Stimulated activated CD8-positive, alpha-beta memory T cell treated with anti-CD3 and anti-CD28 coated beads, Interleukin-7, amount 100 ng/mL, for 4 hours (primary cell): ENCODE measurements around the gene ITGAE.
"Not testable (repeated sequence)": the region's sequence is repeated elsewhere in the genome, so short reads cannot be mapped to it uniquely, and the experiment has no call there.

Experiments used
- DNase-seq, 2 donors: peaks; one replicate each; pipeline ENCODE4 v3.0.0-alpha.2; 2020; ENCODE audit warnings: low read depth in 2 of 2

Gene ITGAE

DNA sequence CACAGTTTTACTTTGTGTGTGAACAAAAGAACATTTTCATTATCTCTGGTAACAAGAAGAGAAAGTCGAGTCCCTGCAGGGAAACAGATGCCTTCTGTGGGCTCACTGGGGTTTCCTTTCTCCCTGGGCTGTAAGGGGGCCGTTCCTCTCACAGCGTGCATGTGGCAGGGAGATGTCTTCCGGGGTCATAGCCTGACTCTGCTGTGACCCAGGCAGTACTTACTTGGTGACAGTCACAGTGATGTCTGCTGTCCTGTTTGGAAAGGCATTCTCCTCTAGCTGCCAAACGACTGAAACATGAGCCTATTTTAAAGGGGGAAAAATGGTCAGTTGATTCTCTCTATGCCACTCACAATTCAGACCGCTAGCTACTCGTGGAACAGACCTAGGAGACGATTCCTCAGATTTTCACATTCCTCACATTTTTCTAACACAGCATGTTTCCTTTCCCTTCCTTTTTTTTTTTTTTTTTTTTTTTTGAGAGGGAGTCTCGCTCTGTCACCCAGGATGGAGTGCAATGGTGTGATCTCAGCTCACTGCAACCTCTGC, 70.0 kb downstream of the ITGAE start:
- no peak for DNase-seq

DNA sequence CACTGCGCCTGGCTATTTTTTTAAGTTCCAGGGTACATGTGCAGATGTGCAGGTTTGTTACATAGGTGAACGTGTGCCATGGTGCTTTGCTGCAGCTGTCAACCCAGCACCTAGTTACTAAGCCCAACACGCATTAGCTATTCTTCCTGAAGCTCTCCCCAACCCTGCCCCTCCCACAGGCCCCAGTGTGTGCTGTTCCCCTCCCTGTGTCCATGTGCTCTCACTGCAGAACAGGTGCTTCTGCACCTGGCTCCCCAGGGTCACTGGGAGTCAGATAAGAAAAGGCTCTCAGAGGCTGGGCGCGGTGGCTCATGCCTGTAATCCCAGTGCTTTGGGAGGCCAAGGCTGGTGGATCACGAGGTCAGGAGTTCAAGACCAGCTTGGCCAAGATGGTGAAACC, 71.1 kb downstream of the ITGAE start:
- no peak for DNase-seq

DNA sequence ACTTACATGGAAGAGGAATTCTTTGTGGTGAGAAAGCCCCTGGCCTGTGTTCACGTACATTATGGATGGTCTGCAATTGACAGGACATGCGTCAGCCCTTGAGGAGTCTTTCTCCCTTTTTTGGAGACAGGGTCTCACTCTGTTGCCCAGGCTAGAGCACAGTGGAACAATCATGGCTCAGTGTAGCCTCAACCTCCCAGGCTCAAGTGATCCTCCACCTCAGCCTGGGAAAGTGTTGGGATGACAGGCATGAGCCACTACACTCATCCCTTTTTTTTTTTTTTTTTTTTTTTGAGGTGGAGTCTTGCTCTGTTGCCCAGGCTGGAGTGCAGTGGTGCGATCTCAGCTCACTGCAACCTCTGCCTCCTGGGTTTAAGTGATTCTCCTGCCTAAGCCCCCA, 72.9 kb downstream of the ITGAE start:
- DNase-seq: not testable (repeated sequence)

DNA sequence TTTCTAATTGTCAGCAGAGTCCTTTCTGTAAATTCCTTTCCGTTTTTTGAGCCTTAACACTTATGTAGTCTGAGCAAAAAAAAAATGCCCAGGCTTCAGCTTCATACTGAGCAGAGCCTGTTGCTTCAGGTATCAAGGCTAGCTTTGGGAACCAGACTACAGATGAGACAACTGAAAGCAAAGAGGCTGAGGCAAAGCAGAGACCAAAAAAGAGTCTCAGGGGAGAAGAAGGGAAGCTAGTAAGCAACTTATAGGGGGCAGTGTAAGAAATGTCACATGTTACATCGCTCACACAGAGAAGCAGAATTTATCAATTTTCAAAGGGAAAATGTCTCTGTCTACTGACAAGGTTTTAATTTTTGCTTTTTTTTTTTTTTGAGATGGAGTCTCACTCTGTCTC, 73.9 kb downstream of the ITGAE start:
- DNase-seq: no peak

DNA sequence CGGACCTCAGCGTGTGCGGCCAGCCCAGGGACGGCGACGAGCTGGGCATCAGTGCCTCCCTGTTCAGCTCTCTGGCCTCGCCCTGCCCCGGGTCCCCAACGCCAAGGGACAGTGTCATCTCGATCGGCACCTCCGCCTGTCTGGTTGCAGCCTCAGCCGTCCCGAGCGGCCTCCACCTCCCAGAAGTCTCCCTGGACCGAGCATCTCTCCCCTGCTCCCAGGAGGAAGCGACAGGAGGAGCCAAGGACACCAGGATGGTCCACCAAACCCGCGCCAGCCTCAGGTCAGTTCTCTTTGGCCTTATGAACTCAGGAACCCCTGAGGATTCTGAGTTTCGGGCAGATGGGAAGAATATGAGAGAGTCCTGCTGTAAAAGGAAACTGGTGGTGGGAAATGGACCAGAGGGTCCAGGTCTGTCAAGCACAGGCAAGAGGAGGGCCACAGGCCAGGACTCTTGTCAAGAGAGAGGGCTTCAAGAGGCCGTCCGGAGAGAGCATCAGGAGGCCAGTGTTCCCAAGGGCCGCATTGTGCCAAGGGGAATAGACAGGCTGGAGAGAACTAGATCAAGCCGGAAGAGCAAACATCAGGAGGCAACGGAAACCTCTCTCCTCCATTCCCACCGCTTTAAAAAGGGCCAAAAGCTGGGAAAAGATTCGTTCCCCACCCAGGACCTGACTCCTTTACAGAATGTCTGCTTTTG, 76.5 kb downstream of the ITGAE start:
- no peak for DNase-seq

DNA sequence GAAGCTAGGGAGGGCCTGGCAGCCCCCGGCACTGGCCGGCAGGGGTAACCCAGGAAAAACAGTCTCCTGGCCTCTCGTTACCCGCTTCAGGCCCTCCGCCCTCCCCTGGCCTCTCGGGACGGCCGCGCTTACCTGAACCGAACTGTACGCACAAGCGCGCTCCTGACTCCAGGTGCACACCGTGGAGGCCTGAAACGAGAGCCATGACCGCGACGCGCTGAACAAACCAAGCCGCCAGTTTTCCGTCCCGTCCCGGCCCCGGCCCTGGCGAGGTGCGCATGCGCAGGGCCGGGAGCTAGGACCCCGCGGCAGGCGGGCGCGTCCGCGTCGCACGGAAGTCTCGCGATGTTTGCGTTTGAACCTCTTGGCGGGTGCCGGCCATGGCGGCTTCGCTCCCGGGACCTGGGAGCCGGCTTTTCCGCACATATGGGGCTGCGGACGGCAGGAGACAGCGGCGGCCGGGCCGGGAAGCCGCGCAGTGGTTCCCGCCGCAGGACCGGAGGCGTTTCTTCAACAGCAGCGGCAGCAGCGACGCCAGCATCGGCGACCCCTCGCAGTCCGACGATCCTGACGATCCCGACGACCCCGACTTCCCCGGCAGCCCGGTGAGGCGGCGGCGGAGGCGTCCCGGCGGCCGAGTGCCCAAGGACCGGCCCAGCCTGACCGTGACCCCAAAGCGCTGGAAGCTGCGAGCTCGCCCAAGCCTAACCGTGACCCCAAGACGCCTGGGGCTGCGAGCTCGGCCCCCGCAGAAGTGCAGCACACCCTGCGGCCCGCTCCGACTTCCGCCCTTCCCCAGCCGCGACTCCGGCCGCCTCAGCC, 77.2 kb downstream of the ITGAE start, which contains the start of gene HASPIN:
TSS of gene HASPIN (plus strand) at position 348 of the 822 bp plus-strand sequence. CDS start at position 381, 33 bp downstream.
- peak; percentile 76 to 85 for DNase-seq

DNA sequence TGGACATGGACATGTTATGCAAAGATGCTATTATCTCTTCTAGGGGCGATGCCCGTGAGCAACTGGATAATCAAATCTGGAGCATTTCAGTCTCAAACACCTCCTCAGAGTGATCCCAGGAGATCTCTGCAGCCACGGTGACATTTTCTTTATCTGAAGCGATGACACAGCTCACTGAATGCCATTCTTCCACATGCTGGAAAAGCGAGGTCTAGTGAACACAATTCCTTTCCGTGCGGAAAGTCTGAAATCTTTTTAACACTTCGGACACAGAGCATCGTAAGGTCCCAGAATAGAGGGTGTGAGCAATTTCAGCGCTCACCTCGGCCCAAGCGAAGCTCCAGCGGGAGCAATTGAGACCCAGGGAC, 77.8 kb downstream of the ITGAE start:
- no peak for DNase-seq

DNA sequence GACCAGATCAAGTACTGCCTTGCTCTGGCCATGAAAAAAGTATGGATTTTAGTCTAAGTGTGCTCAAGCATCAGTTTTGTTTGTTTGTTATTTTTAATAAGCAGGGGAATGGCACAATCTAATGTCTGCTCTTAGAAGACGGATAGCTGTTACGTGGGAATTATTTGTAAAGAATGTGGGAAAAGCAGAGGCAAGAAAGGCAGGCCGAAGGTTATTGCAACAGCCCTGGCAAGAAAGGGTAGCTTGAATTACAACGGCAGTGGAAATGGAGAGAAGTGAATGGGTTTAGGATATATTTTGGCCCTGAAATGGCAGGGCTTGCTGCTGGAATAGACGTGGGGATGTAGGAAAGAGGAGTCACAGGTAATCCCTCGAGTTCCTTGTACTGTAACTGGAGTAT, 78.3 kb downstream of the ITGAE start:
- no peak for DNase-seq

DNA sequence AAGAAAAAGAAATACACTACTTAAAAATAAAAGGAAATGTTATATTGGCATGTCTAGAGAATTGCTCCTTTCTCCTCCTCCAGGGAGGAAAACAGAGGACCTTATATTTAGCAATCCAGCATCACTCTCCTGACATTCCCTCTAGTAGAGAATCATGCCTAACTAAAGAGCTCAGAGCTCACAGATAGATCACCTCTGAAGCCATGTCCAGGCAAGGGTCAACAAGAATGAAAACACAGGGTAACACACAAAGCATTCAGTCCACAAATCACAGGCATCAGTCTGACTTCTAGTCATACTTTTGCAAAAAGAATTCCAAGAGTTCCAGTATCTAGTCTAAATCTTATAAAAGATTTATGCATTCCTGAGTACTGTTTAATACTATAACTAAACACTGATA, 81.7 kb downstream of the ITGAE start:
- no peak for DNase-seq

DNA sequence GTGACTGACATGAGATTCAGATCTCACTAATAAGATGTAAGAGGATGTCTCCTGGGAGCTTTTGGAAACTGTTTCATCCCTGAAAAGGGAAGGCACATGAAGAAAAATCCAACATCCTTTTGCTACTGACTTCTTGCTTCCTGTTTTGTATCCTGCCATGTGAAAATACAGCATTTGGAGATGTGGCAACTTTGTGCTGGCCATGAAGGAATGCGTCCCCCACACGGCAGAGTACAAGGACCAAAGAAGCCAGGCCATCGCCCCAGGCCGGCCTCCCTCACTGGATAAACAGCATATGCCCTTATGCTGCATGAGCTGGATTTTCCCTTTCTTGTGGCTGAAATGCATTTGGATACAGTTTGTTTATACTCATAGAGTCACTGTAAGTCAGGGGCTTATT, 82.8 kb downstream of the ITGAE start:
- DNase-seq: no peak

DNA sequence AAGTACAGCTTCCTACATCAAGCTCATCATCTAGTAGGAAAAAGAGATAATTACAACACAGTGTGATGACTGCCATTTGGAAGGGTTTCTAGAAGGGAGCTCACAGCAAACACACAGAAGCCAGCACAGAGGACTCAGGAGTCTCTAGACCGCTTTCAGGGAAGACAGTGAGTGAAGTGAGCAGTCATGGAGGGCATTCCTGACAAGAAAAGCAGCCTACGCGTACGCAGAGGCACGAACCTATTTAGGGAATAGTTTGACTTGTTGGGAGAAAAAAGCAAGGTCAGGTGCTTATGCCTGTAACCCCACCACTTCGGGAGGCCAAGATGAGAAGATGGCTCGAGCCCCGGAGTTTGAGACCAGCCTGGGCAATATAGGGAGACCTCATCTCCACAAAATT, 85.7 kb downstream of the ITGAE start:
- no peak for DNase-seq

DNA sequence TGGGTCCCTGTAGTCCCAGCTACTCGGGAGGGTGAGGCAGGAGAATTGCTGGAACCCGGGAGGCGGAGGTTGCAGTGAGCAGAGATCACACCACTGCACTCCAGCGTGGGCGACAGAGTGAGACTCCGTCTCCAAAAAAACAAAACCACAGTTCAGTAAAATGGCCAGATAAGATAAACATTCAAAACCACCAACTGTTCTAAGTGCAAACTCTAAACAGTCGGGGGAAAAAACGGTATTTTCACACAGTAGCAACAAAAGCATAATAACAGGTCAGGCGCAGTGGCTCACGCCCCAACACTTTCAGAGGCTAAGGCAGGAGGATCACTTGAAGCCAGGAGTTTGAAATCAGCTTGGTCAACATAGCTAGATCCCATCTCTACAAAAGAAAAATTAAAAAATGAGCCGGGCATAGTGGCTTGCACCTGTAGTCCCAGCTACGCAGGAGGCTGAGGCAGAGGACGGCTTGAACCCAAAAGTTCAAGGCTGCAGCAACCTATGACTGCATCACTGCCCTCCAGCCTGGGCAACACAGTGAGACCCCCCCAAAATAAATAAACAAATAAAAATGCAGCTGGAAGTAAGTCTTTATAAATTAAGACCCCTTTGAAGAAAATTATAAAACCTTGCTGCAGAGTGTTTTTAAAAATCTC, 88.1 kb downstream of the ITGAE start:
- no peak for DNase-seq

DNA sequence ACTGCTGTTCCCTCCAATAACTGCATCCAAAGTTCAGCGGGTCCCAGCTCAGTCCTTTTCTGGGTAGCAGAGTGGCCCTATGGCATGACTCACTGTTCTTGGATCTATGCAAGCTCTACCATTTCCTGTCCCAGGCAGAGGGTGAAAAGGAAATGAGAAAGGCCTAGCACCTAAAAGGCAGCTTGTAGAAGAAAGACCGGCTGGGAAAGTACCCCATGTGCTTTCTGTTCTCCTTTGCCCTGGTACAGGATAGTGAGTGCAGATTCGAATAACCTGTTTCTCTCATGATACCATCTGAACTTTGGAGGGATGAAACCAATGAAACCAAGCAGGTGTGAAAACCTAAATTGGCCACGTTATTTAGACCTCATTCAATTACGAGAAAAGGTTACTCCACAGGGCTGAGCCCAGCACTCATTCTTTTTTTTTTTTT, 90.0 kb downstream of the ITGAE start:
- DNase-seq: peak; percentile 45 to 72

DNA sequence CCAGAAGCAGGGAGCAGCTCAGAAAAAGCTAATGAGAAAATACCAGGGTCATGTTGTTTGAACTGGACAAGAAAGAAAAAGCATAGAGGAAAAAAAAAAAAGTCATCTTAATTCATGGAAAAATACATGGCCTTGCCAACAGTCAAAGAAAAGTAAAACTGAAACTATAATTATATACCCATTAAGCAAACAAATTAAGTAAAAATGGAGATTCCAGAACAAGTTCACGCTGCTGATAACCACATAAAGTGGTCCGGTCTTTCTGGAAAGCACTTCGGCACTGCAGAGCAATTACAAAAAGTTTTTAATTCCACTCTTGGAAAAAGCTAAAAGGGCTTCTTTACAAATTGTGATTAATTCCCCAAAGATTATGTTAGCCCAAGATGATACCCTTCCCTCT, 92.6 kb downstream of the ITGAE start:
- no peak for DNase-seq

DNA sequence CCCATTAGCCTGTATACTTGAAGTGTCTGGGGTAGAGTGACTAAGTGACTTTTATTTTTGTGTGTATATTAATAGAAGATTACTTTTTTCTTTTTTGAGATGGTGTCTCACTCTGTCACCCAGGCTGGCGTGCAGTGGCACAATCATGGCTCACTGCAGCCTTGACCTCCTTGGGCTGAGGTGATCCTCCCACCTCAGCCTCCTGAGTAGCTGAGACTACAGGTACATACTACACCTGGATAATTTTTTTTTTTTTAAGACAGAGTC, 95.3 kb downstream of the ITGAE start:
- not testable (repeated sequence) for DNase-seq

DNA sequence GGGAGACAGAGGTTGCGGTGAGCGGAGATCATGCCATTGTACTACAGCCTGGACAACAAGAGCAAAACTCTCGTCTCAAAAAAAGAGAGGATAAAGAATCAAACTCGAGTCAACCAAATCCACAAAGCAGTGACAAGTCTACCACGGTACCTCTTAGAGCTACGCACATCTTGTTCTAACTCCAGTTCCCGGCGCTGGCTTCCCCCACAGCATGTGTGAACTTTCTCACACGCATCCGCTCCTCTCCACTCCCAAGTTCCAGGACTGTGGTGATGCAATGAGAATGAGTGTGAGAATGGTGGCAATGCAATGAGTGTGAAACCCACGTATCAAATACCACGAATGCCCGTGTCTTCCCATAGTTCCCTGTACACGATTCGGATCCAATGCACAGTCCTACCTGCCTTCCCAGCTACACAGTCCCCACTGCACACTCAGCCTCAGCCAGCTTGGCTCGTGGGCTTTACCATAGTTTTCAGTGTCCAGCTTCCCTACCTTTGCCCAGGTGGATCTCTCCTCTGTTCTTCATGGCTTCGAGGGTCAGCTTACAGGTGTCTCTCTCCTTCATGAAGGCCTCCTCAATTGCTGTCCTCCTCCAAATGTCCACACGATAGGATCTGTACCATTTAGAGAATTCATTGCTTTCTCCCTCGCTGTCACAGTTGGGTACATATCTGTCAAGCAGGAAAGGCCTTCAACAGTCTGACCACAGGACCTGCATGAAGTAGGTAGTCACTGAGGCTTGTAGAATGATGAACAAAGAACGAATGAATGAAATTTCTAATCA, 95.9 kb downstream of the ITGAE start:
- DNase-seq: no peak

DNA sequence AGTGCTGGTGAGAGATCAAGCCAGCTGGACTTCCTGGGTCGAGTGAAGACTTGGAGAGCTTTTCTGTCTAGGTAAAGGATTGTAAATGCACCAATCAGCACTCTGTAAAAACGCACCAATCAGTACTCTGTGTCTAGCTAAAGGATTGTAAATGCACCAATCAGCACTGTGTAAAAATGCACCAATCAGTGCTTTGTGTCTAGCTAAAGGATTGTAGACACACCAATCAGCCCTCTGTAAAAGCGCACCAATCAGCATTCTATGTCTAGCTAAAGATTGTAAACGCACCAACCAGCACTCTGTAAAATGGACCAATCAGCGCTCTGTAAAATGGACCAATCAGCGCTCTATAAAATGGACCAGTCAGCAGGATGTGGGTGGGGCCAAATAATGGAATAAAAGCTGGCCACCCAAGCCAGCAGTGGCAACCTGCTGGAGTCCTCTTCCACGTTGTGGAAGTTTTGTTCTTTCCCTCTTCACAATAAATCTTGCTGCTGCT, 98.9 kb downstream of the ITGAE start:
- DNase-seq: not testable (repeated sequence)

DNA sequence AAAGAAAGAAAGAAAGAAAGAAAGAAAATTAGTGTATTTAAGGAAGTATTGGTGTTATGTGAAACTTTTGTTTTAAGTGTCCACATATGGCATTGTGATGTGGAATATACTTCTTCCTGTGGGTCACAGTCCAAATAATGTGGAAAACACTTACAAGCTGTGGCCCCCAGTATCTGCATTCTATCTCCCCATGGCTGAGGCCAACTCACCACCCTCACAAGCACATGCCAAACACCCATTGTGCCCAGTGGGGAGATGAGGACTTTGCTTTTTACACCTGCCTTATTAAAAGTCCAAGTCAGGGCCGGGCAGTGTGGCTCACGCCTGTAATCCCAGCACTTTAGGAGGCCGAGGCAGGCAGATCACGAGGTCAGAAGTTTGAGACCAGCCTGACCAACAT, 101.0 kb downstream of the ITGAE start:
- DNase-seq: no peak

DNA sequence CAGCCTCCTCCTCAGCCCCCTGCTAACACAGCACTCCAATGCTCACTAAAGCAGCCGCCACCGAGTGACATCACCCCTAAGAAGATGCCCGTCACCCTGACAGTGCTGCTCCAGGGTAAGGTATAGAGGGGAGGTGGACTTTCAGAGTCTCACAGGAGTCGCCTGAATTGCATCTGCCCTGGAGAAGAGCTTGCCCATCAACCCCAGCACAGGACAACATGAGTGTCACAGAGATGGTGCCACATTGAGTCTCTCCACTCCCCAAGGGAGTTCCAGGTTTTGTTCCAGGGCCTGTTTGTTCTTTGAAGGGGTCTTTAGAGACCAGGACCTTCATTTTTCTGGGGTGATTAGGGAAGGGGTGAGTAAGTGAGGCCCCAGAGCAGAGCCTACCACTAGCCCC, 102.8 kb downstream of the ITGAE start:
- no peak for DNase-seq

DNA sequence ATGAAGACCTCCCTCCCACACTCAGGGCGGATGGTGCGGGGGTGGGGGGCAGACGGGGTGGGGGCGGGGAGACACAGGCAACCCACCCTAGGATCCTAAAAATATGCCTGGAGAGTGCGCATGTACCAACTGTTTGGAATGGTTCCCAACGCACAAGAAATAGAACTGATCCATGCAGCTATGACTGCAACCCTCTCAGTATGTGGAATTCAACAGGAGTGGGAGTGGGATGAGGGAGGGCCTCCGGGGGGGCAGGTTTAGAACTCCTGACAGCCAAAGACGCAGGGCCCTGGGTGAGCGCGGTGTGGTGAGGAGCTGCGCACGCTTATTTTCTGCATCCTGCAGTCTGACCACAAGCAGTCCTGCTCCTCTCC, 103.9 kb downstream of the ITGAE start:
- DNase-seq: no peak

DNA sequence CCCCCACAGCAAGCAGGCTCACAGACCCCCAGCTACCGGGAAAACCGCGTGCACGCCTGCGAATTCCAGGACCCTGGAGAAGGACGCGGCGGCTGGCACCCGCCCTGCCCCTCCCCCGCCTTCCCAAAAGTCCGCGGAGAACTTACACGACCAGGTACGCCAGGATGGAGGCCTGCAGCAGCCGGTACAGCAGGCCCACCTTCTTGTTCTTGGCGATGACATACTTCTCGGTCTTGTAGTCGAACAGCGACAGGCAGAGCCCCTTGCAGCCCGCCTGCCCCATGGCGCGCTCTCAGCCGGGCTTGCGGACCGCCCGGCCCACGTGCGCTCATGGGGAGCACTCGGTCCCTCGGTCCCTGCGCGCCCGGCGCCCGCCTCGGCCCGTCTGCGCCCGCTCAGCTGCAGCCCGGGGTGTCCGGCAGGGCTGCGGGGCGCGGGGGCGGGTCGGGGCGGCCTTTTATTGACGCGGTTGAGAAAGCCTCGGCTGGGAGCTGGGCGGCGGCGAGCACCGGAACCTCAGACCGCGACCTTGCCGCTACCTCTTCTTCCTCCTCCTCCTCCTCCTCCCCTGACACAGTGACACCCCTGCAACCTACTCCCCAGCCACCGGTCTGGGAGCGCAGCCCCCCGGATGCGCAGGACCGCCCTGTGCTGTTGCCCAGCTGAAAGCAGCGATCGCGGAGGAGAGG, 105.1 kb downstream of the ITGAE start, which contains the start of gene P2RX5:
TSS of gene P2RX5 (minus strand) at position 433 of the 689 bp plus-strand sequence. CDS start at position 283, 150 bp downstream.
- DNase-seq: peak in 1 of 2 donors; percentile 46
